Measurements from ENCODE around the gene PARP12.

Gene PARP12

GRCh38 chr7:139985811-139986210 lies 76.9 kb downstream of the PARP12 start:
- DNase-seq (ENCODE audit: low read depth), result no peak
- no peak for TF ChIP-seq CTCF (IDR thresholded peaks at IDR 0.05; ENCODE audit: insufficient read depth, low read depth, low read length, missing control alignments)
- H3K4me3 ChIP-seq (ENCODE audit: low read depth, low read length), result no peak overlapping the region

DNA sequence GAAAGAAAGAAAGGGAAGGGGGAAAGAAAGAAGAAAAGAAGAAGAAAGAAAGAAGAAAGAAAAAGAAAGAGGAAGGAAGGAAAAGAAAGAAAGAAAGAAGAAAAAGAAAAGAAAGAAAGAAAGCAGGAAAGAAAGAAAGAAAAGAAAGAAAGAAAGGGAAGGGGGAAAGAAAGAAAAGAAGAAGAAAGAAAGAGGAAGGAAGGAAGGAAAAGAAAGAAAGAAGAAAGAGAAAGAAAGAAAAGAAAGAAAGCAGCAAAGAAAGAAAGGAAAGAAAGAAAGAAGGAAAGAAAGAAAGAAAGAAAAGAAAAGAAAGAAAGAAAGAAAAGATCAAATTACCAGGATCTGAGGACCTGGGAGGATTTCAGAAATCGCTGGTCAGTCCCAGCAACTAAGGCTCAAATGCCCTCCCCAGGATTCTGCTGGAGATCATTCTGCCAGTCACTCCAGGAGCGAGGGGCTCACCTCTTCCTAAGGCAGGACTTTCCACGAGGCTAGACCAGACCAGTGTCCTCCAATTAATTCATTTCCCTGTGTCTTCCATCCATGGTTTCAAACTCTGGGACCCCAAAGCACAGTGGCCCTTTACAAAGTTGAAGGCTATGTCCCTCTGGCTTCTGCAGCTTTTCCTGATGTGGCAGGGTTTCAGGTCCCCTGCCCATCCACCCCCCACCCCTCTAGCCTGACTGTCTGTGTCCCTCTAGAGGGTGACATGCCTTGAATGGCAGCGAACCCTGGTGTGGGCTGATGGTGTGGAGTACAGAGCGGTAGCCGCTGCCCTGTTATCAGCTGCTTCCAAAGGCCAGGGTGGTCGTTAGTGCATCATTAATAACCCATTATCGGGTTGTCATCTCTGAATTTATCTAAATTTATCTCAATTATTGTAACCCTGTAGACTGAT lies 77.9 kb downstream of the PARP12 start:
- DNase-seq (ENCODE audit: low read depth), result no peak
- no peak overlapping the region for H3K4me3 ChIP-seq (ENCODE audit: low read depth, low read length)
- TF ChIP-seq CTCF (IDR thresholded peaks at IDR 0.05; ENCODE audit: insufficient read depth, low read depth, low read length, missing control alignments), result no peak

DNA sequence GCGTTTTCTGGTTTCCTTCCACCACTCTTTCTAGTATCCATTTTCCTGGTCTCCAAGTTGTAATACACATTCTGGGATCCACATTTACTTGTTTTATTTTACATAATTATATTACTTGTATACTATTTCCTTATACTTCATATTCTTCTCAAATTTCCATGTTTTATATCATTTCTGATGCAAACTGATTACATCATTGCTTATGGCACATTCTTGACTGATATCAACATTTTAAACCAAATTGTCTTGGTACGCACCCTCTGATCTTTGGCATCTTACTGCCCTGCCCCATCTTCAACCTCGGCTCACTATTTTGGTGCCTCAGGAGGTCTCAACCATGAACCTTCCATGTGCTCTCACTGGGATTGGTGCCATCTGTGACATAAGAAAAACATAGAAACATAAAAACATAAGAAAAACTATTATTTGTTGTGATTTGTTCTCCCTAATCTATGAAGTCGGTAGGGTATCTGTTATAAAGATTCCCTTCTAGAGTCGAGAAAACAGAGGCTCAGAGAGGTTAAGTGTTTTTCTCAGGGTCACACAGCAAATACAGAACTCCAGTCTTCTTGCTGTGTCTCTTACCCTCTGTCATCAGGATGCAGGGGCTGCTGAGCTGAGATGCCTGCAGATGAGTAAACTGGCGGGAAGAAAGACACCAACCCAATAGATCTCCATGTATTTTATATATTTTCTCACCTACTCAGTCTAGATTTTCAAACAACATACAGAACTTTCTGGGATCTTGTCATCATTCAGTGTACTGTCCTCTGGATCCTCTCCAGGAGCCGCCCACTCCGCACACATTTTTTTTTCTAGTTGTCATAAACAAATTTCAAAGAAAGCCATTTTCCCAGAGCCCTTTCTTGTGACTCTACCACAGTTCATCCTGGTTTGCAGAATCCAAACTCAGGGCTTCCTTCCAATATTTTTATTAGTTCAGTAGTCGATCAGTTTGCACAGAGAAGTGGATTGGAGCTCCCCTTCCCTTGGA lies 79.5 kb downstream of the PARP12 start:
- no peak for DNase-seq (ENCODE audit: low read depth)
- no peak for TF ChIP-seq CTCF (IDR thresholded peaks at IDR 0.05; ENCODE audit: insufficient read depth, low read depth, low read length, missing control alignments)
- H3K4me3 ChIP-seq (ENCODE audit: low read depth, low read length), result no peak overlapping the region

DNA sequence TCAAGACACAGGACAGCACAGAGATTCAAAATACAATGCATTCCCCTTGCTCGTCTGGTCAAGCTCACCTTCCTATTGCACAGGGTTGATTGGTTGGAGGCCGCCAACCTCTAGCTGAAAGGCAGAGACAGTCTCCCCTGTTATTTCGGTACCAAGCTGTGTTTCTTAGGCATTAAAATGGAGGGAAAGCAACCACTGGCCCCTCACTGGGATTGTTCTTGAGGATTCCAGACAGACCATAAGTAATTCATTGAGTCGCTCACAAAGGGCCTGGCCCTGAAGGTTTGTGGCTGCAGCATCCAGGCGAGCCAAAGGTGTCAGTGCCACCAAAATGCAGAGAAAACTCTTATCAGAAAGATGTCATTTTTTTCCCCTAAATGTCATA lies 81.2 kb downstream of the PARP12 start:
- no peak for DNase-seq (ENCODE audit: low read depth)

GRCh38 chr7:139976838-139977656 lies 85.7 kb downstream of the PARP12 start:
- H3K4me3 ChIP-seq (ENCODE audit: low read depth, low read length), result no peak overlapping the region
- no peak for TF ChIP-seq CTCF (IDR thresholded peaks at IDR 0.05; ENCODE audit: insufficient read depth, low read depth, low read length, missing control alignments)
- DNase-seq (ENCODE audit: low read depth), result no peak

More for the DNA sequence above, 81.2 kb downstream of the PARP12 start:
- no peak for TF ChIP-seq CTCF (IDR thresholded peaks at IDR 0.05; ENCODE audit: insufficient read depth, low read depth, low read length, missing control alignments)
- H3K4me3 ChIP-seq (ENCODE audit: low read depth, low read length), result no peak overlapping the region

All from GM12865 (cell line).